ENCODE data around the gene LRIG2. TPM values are rescaled to one million over a fixed set of nuclear protein-coding genes. Genes with fewer than 3 reads are reported as not detected.

LRIG2 gene
- total and polyA plus RNA-seq, 4 donors: 1.3 to 11.9 (median 6.0) TPM

GRCh38 chr1:113133759-113134158, 60.8 kb downstream of the LRIG2 start:
- Histone ChIP-seq H3K36me3 (ENCODE audit: control insufficient read depth in 4 of 4, insufficient read depth in 3 of 4, low read depth in 1 of 4, low read length in 3 of 4) (peaks cover 0 to 5% (median 0%) of the 10 kb centered on the region in 4 donors), H3K4me1 (ENCODE audit: control insufficient read depth in 4 of 4, insufficient read depth in 4 of 4, low read length in 3 of 4) (no peaks in the 10 kb centered on the region), H3K4me3 (ENCODE audit: low read depth in 1 of 3, low read length in 3 of 3) (no peak overlapping the region), H3K9ac (ENCODE audit: low read depth in 1 of 2, low read length in 2 of 2) (no peak overlapping the region), H3K27ac (ENCODE audit: low read depth in 1 of 2, low read length in 2 of 2) (no peak overlapping the region), H3K9me3 (ENCODE audit: control insufficient read depth in 4 of 4, low read length in 3 of 4) (no peaks in the 10 kb centered on the region), H3K27me3 (ENCODE audit: control insufficient read depth in 4 of 4, insufficient read depth in 4 of 4, low read length in 3 of 4) (no peaks in the 10 kb centered on the region)
- TF ChIP-seq, protein P1, sequence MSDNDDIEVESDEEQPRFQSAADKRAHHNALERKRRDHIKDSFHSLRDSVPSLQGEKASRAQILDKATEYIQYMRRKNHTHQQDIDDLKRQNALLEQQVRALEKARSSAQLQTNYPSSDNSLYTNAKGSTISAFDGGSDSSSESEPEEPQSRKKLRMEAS (IDR thresholded peaks at IDR 0.05): no peak
- TF ChIP-seq EGR1 (IDR thresholded peaks at IDR 0.05; ENCODE audit: low read depth in 2 of 2) (no peak), HNF4A (conservative IDR thresholded peaks at IDR 0.05) (no peak), YY1 (IDR thresholded peaks at IDR 0.05) (no peak), FOXA1 (IDR thresholded peaks at IDR 0.05) (no peak), ATF3 (IDR thresholded peaks at IDR 0.05) (no peak), GABPA (IDR thresholded peaks at IDR 0.05 in 1 of 2, conservative IDR thresholded peaks at IDR 0.05 in 1 of 2) (no peak), JUND (IDR thresholded peaks at IDR 0.05) (no peak), NR2F2 (IDR thresholded peaks at IDR 0.05) (no peak), HNF4G (IDR thresholded peaks at IDR 0.05) (no peak)
- WGBS: 41% methylated on average over 2 of the region's 2 CpGs
- no peak for DNase-seq (ENCODE audit: low spot score)

DNA sequence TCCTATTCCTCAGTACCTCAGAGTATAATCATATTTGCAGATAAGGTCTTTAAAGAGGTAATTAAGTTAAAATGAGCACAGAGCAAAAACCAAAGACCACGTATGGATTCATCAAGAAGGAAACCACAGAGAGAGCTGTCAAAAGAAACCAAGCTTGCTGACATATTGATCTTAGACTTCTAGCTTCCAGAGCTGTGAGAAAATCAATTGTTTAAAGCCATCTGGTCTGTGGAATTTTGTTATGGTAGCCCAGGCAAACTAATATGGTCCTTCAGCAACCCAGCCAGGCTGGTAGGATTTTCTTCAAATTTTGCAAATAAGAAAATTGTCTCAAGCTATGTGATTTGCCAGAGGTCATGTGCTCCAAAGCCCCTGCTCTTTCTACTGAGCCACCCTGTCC, 62.5 kb downstream of the LRIG2 start:
- no peaks in the 10 kb centered on the region for H3K9me3 ChIP-seq (ENCODE audit: control insufficient read depth in 4 of 4, low read length in 3 of 4)
- no peak for DNase-seq (ENCODE audit: low spot score)
- no peak overlapping the region for H3K9ac ChIP-seq (ENCODE audit: low read depth in 1 of 2, low read length in 2 of 2)
- no peak overlapping the region for H3K4me3 ChIP-seq (ENCODE audit: low read depth in 1 of 3, low read length in 3 of 3)
- H3K27ac ChIP-seq (ENCODE audit: low read depth in 1 of 2, low read length in 2 of 2): no peak overlapping the region
- H3K36me3 ChIP-seq (ENCODE audit: control insufficient read depth in 4 of 4, insufficient read depth in 3 of 4, low read depth in 1 of 4, low read length in 3 of 4): no peaks in the 10 kb centered on the region
- no peaks in the 10 kb centered on the region for H3K4me1 ChIP-seq (ENCODE audit: control insufficient read depth in 4 of 4, insufficient read depth in 4 of 4, low read length in 3 of 4)
- no peak for TF ChIP-seq HNF4G (IDR thresholded peaks at IDR 0.05)
- no peak for TF ChIP-seq RXRA (IDR thresholded peaks at IDR 0.05)
- TF ChIP-seq HNF4A (conservative IDR thresholded peaks at IDR 0.05): no peak
- TF ChIP-seq, protein P2, sequence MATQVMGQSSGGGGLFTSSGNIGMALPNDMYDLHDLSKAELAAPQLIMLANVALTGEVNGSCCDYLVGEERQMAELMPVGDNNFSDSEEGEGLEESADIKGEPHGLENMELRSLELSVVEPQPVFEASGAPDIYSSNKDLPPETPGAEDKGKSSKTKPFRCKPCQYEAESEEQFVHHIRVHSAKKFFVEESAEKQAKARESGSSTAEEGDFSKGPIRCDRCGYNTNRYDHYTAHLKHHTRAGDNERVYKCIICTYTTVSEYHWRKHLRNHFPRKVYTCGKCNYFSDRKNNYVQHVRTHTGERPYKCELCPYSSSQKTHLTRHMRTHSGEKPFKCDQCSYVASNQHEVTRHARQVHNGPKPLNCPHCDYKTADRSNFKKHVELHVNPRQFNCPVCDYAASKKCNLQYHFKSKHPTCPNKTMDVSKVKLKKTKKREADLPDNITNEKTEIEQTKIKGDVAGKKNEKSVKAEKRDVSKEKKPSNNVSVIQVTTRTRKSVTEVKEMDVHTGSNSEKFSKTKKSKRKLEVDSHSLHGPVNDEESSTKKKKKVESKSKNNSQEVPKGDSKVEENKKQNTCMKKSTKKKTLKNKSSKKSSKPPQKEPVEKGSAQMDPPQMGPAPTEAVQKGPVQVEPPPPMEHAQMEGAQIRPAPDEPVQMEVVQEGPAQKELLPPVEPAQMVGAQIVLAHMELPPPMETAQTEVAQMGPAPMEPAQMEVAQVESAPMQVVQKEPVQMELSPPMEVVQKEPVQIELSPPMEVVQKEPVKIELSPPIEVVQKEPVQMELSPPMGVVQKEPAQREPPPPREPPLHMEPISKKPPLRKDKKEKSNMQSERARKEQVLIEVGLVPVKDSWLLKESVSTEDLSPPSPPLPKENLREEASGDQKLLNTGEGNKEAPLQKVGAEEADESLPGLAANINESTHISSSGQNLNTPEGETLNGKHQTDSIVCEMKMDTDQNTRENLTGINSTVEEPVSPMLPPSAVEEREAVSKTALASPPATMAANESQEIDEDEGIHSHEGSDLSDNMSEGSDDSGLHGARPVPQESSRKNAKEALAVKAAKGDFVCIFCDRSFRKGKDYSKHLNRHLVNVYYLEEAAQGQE (IDR thresholded peaks at IDR 0.05): no peak
- no peak for TF ChIP-seq JUND (IDR thresholded peaks at IDR 0.05)
- TF ChIP-seq, protein P1 (IDR thresholded peaks at IDR 0.05): no peak
- no peak for TF ChIP-seq FOXA2 (IDR thresholded peaks at IDR 0.05)
- TF ChIP-seq GABPA (IDR thresholded peaks at IDR 0.05 in 1 of 2, conservative IDR thresholded peaks at IDR 0.05 in 1 of 2): no peak
- no peak for TF ChIP-seq ZBTB33 (IDR thresholded peaks at IDR 0.05)
- TF ChIP-seq ATF3 (IDR thresholded peaks at IDR 0.05): no peak
- TF ChIP-seq YY1 (IDR thresholded peaks at IDR 0.05): no peak
- WGBS: 81% methylated on average over 1 of the region's 1 CpG
- H3K27me3 ChIP-seq (ENCODE audit: control insufficient read depth in 4 of 4, insufficient read depth in 4 of 4, low read length in 3 of 4): no peaks in the 10 kb centered on the region
